Measurements from ENCODE around the gene DLG1. TPM values are rescaled to one million over a fixed set of nuclear protein-coding genes. Genes with fewer than 3 reads are reported as not detected.

DLG1 gene
- total RNA-seq, 1 experiment from 2014 or later = 89.8 TPM

GRCh38 chr3:197155046-197155445 lies 143.4 kb downstream of the DLG1 start:
- peaks cover 0 to 8% of the 10 kb centered on the region in 2 experiments; a peak in 3 of 4 replicates for H3K4me1 ChIP-seq (ENCODE audit: control insufficient read depth in 1 of 2, insufficient read depth in 2 of 2, low read length in 2 of 2)
- POLR2A ChIA-PET = no interaction called here
- BruUV-seq (replicated peaks) = no TSS peak
- H4K20me1 ChIP-seq (ENCODE audit: insufficient read depth) = 0 out of 2 replicates have a peak, but pooled peaks cover 3% of the 10 kb centered on the region
- DNase-seq (ENCODE audit: low read depth, low spot score) (no peak), ATAC-seq (no peak)
- TF ChIP-seq ZNF274 (IDR thresholded peaks at IDR 0.05; ENCODE audit: low read depth, low read length) = no peak
- TF ChIP-seq TCF7L2 (IDR thresholded peaks at IDR 0.05; ENCODE audit: borderline replicate concordance, extremely low read depth, insufficient read depth, insufficient read length) = no peak
- no peak for TF ChIP-seq RAD21 (IDR thresholded peaks at IDR 0.05; ENCODE audit: low read depth)
- no peak for TF ChIP-seq EGR1 (IDR thresholded peaks at IDR 0.05; ENCODE audit: low read depth)
- no peak for TF ChIP-seq YY1 (IDR thresholded peaks at IDR 0.05; ENCODE audit: extremely low read depth, insufficient replicate concordance, low read depth, low read length)
- no peak for TF ChIP-seq CEBPB (IDR thresholded peaks at IDR 0.05; ENCODE audit: low read depth)
- TF ChIP-seq, protein P1, sequence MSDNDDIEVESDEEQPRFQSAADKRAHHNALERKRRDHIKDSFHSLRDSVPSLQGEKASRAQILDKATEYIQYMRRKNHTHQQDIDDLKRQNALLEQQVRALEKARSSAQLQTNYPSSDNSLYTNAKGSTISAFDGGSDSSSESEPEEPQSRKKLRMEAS (IDR thresholded peaks at IDR 0.05) = no peak
- no peak overlapping the region for H3K27ac ChIP-seq (ENCODE audit: low read depth, low read length)
- H2AFZ ChIP-seq (ENCODE audit: low read depth, low read length, poor library complexity, severe bottlenecking) = no peak overlapping the region
- intact Hi-C loops (cut with micrococcal nuclease) = no loop called here
- no peak overlapping the region for H3K9ac ChIP-seq (ENCODE audit: low read length)
- no peaks in the 10 kb centered on the region for H3K9me3 ChIP-seq (ENCODE audit: control insufficient read depth in 1 of 2, insufficient read depth in 1 of 2, low read depth in 1 of 2, low read length in 2 of 2)
- no peaks in the 10 kb centered on the region for H3K36me3 ChIP-seq (ENCODE audit: control insufficient read depth in 1 of 2, insufficient read depth in 2 of 2, low read length in 2 of 2)
- H3K79me2 ChIP-seq (ENCODE audit: insufficient read depth, low read length) = peaks cover 89% of the 10 kb centered on the region
- CTCF ChIA-PET = no interaction called here
- RAD21 ChIA-PET (ENCODE audit: low non-redundant PET in 1 of 2, low total read pairs in 2 of 2, uncharacterized antibody in 2 of 2, unreplicated experiment in 2 of 2) = no interaction called here
- H3K27me3 ChIP-seq (ENCODE audit: insufficient read depth, low read length) = no peaks in the 10 kb centered on the region
- no peak overlapping the region for H3K4me3 ChIP-seq (replicated peaks in 1 of 2; ENCODE audit: low read depth in 1 of 2, low read length in 2 of 2)
- no peaks in the 10 kb centered on the region for H3K9me2 ChIP-seq (ENCODE audit: insufficient read depth)
- H3K4me2 ChIP-seq (ENCODE audit: low read length) = no peak overlapping the region

DNA sequence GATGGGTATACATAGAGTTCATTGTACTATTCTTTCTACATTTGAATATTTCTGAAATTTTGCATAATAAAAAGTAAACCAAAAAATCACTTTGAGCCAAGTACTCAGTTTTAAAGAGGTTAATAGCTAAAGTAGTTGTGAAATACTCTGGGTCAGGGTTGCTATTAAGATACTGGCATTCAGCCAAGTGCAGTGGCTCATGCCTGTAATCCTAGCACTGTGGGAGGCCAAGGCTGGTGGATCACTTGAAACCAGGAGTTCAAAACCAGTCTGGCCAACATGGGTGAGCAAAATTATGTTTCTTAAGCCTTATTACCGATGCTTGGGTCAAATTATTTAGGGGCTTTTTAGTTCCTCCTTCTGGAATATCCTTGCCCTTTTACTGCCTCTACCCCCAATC lies 146.8 kb downstream of the DLG1 start:
- Histone ChIP-seq H3K4me1 (ENCODE audit: control insufficient read depth in 1 of 2, insufficient read depth in 2 of 2, low read length in 2 of 2) (peaks cover 0 to 8% of the 10 kb centered on the region in 2 experiments; a peak in 3 of 4 replicates), H3K4me2 (ENCODE audit: low read length) (no peak overlapping the region), H3K27me3 (ENCODE audit: insufficient read depth, low read length) (no peaks in the 10 kb centered on the region), H3K4me3 (replicated peaks in 1 of 2; ENCODE audit: low read depth in 1 of 2, low read length in 2 of 2) (no peak overlapping the region), H4K20me1 (ENCODE audit: insufficient read depth) (no peaks in the 10 kb centered on the region), H2AFZ (ENCODE audit: low read depth, low read length, poor library complexity, severe bottlenecking) (no peak overlapping the region), H3K9ac (ENCODE audit: low read length) (no peak overlapping the region), H3K27ac (ENCODE audit: low read depth, low read length) (no peak overlapping the region), H3K9me2 (ENCODE audit: insufficient read depth) (no peaks in the 10 kb centered on the region), H3K36me3 (ENCODE audit: control insufficient read depth in 1 of 2, insufficient read depth in 2 of 2, low read length in 2 of 2) (no peaks in the 10 kb centered on the region), H3K79me2 (ENCODE audit: insufficient read depth, low read length) (peaks cover 75% of the 10 kb centered on the region), H3K9me3 (ENCODE audit: control insufficient read depth in 1 of 2, insufficient read depth in 1 of 2, low read depth in 1 of 2, low read length in 2 of 2) (no peaks in the 10 kb centered on the region)
- CTCF ChIA-PET = no interaction called here
- ATAC-seq (no peak), DNase-seq (ENCODE audit: low read depth, low spot score) (no peak)
- TF ChIP-seq REST (IDR thresholded peaks at IDR 0.05; ENCODE audit: low read depth) (no peak), EZH2 (IDR thresholded peaks at IDR 0.05) (no peak), JUND (IDR thresholded peaks at IDR 0.05) (no peak), SP1 (IDR thresholded peaks at IDR 0.05; ENCODE audit: low read depth) (no peak), RAD21 (IDR thresholded peaks at IDR 0.05; ENCODE audit: low read depth) (no peak), FOSL1 (IDR thresholded peaks at IDR 0.05; ENCODE audit: low read depth) (no peak)
- TF ChIP-seq, protein P2, sequence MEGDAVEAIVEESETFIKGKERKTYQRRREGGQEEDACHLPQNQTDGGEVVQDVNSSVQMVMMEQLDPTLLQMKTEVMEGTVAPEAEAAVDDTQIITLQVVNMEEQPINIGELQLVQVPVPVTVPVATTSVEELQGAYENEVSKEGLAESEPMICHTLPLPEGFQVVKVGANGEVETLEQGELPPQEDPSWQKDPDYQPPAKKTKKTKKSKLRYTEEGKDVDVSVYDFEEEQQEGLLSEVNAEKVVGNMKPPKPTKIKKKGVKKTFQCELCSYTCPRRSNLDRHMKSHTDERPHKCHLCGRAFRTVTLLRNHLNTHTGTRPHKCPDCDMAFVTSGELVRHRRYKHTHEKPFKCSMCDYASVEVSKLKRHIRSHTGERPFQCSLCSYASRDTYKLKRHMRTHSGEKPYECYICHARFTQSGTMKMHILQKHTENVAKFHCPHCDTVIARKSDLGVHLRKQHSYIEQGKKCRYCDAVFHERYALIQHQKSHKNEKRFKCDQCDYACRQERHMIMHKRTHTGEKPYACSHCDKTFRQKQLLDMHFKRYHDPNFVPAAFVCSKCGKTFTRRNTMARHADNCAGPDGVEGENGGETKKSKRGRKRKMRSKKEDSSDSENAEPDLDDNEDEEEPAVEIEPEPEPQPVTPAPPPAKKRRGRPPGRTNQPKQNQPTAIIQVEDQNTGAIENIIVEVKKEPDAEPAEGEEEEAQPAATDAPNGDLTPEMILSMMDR (IDR thresholded peaks at IDR 0.05 in 2 of 3, conservative IDR thresholded peaks at IDR 0.05 in 1 of 3; ENCODE audit: borderline replicate concordance in 1 of 3, insufficient read depth in 1 of 3, low read depth in 2 of 3, low read length in 2 of 3) = no peak
- intact Hi-C loops (cut with micrococcal nuclease) = no loop called here
- BruUV-seq (replicated peaks) = no TSS peak
- POLR2A ChIA-PET = no interaction called here
- RAD21 ChIA-PET (ENCODE audit: low non-redundant PET in 1 of 2, low total read pairs in 2 of 2, uncharacterized antibody in 2 of 2, unreplicated experiment in 2 of 2) = no interaction called here

All from HCT116 (cell line).